WTC11 (cell line): ENCODE data around the gene SLC8A1. TPM values are rescaled to one million over a fixed set of nuclear protein-coding genes. Genes with fewer than 3 reads are reported as not detected.

ENCODE experiments used
- ATAC-seq: fragments of 200-7000 bp; cut with Tn5 transposase; 2 replicates; pipeline ENCODE4 v1.10.0; 2021; ENCODE audit warnings: mild to moderate bottlenecking, moderate library complexity
- CTCF ChIA-PET: fragments of 300-600 bp; sonication (Branson Sonifier 250); formaldehyde crosslinking; loops from one replicate; lab custom pipeline; 2021; ENCODE audit warnings: antibody characterized with exemption; lab: Charles Lee
- POLR2A ChIA-PET: fragments of 350-600 bp; sonication (Branson Sonifier 250); formaldehyde crosslinking; loops from one replicate; lab custom pipeline; 2021; ENCODE audit warnings: antibody characterized with exemption; lab: Charles Lee
- DNase-seq: peaks from one replicate; pipeline ENCODE4 v3.0.0; 2021; ENCODE audit warnings: low spot score
- H3K27ac Mint-ChIP-seq: 2 replicates; pipeline ENCODE4 v1.8.0; 2021; ENCODE audit warnings: mixed read lengths
- H3K27me3 Mint-ChIP-seq: 2 replicates; pipeline ENCODE4 v1.8.0; 2021; ENCODE audit warnings: low read depth, mild to moderate bottlenecking, moderate library complexity, mixed read lengths
- H3K36me3 Mint-ChIP-seq: 2 replicates; pipeline ENCODE4 v1.8.0; 2021; ENCODE audit warnings: mixed read lengths
- H3K4me1 Mint-ChIP-seq: 2 replicates; pipeline ENCODE4 v1.8.0; 2022; ENCODE audit warnings: mixed read lengths
- H3K4me3 Mint-ChIP-seq: 2 replicates; pipeline ENCODE4 v1.8.0; 2021; ENCODE audit warnings: mild to moderate bottlenecking, moderate library complexity, mixed read lengths
- H3K9me3 Mint-ChIP-seq: 2 replicates; pipeline ENCODE4 v1.8.0; 2021; ENCODE audit warnings: mixed read lengths
- AFF4 ChIP-seq: sonication (generic); formaldehyde crosslinking; IDR thresholded peaks from 2 replicates; pipeline ENCODE4 v1.8.1; 2023; ENCODE audit warnings: mild to moderate bottlenecking, missing genetic modification reagents, borderline replicate concordance
- ATF2 ChIP-seq: sonication (generic); formaldehyde crosslinking; IDR thresholded peaks from 2 replicates; pipeline ENCODE4 v1.8.1; 2022; ENCODE audit warnings: low read depth, missing genetic modification reagents, borderline replicate concordance
- CREB1 ChIP-seq: sonication (generic); formaldehyde crosslinking; IDR thresholded peaks from 2 replicates; pipeline ENCODE4 v1.8.0; 2023; ENCODE audit warnings: mild to moderate bottlenecking, missing genetic modification reagents
- CTCF ChIP-seq: fragments of 200-600 bp; IDR thresholded peaks from 2 replicates; pipeline ENCODE4 v1.8.0; 2022; ENCODE audit warnings: antibody characterized with exemption
- EMX1 ChIP-seq: fragments of 250-450 bp; sonication (Bioruptor Pico); IDR thresholded peaks from 2 replicates; pipeline ENCODE4 v1.8.0; 2021; ENCODE audit warnings: mild to moderate bottlenecking
- ETV6 ChIP-seq: sonication (generic); formaldehyde crosslinking; IDR thresholded peaks from 2 replicates; pipeline ENCODE4 v1.8.1; 2022; ENCODE audit warnings: mild to moderate bottlenecking, missing genetic modification reagents
- GRHL2 ChIP-seq: fragments of 250-450 bp; sonication (Bioruptor Pico); IDR thresholded peaks from 2 replicates; pipeline ENCODE4 v1.8.0; 2022; ENCODE audit warnings: mild to moderate bottlenecking, moderate library complexity; ENCODE audit not compliant: insufficient replicate concordance, severe bottlenecking
- KAT7 ChIP-seq: sonication (generic); formaldehyde crosslinking; IDR thresholded peaks from 2 replicates; pipeline ENCODE4 v1.8.1; 2023; ENCODE audit warnings: missing genetic modification reagents, mild to moderate bottlenecking, borderline replicate concordance
- TEAD1 ChIP-seq: sonication (generic); formaldehyde crosslinking; IDR thresholded peaks from 2 replicates; pipeline ENCODE4 v1.8.0; 2022; ENCODE audit warnings: mild to moderate bottlenecking, missing genetic modification reagents
- TEAD4 ChIP-seq: sonication (generic); formaldehyde crosslinking; IDR thresholded peaks from 2 replicates; pipeline ENCODE4 v1.8.0; 2022; ENCODE audit warnings: mild to moderate bottlenecking, missing genetic modification reagents
- ZNF121 ChIP-seq: sonication (generic); formaldehyde crosslinking; IDR thresholded peaks from 2 replicates; pipeline ENCODE4 v1.8.0; 2023; ENCODE audit warnings: missing genetic modification reagents
- ZNF219 ChIP-seq: sonication (generic); formaldehyde crosslinking; IDR thresholded peaks from 2 replicates; pipeline ENCODE4 v1.8.0; 2023; ENCODE audit warnings: missing genetic modification reagents, mild to moderate bottlenecking, borderline replicate concordance
- ZNF263 ChIP-seq: sonication (generic); formaldehyde crosslinking; IDR thresholded peaks from 2 replicates; pipeline ENCODE4 v1.8.1; 2022; ENCODE audit warnings: low read depth, mild to moderate bottlenecking, moderate library complexity, missing genetic modification reagents
- ZNF425 ChIP-seq: fragments of 250-450 bp; sonication (Bioruptor Pico); conservative IDR thresholded peaks from 2 replicates; pipeline ENCODE4 v1.9.0; 2021; ENCODE audit warnings: mild to moderate bottlenecking
- ZSCAN18 ChIP-seq: fragments of 250-450 bp; sonication (Bioruptor Pico); IDR thresholded peaks from 2 replicates; pipeline ENCODE4 v2.1.2; 2022; ENCODE audit warnings: mild to moderate bottlenecking, moderate library complexity
- total RNA-seq: library from RNA; stranded (reverse); gene quantifications from 3 replicates; pipeline ENCODE4 v1.2.3, GENCODE V29; 2021

SLC8A1 gene
- total RNA-seq, 1 experiment from 2014 or later = 2.6 TPM

- TF ChIP-seq CREB1 (CRISPR knock-in tag) (no peak), ZNF425 (no peak), KAT7 (CRISPR knock-in tag) (no peak), ZNF263 (CRISPR knock-in tag) (no peak), EMX1 (CRISPR knock-in tag) (no peak)
- ATAC-seq (no peak), DNase-seq (no peak)
- H3K4me3 Mint-ChIP-seq = no peak overlapping the region
- H3K36me3 Mint-ChIP-seq = no peaks in the 10 kb centered on the region
- ChIA-PET POLR2A (no interaction called here), CTCF (no interaction called here)
- H3K9me3 Mint-ChIP-seq = no peaks in the 10 kb centered on the region
- H3K27ac Mint-ChIP-seq = no peak overlapping the region
- H3K4me1 Mint-ChIP-seq = no peaks in the 10 kb centered on the region
- H3K27me3 Mint-ChIP-seq = no peaks in the 10 kb centered on the region
Measured at GRCh38 chr2:40352703-40353099, 99.2 kb downstream of the SLC8A1 start.

GRCh38 chr2:40352041-40352702, 99.7 kb downstream of the SLC8A1 start:
- POLR2A ChIA-PET = no interaction called here
- ATAC-seq = no peak

More at GRCh38 chr2:40352041-40352702, 99.7 kb downstream of the SLC8A1 start:
- Mint-ChIP-seq H3K4me3 (no peak overlapping the region), H3K4me1 (no peaks in the 10 kb centered on the region), H3K27me3 (no peaks in the 10 kb centered on the region), H3K9me3 (no peaks in the 10 kb centered on the region), H3K36me3 (no peaks in the 10 kb centered on the region), H3K27ac (no peak overlapping the region)
- no peak for DNase-seq
- CTCF ChIA-PET = no interaction called here
- TF ChIP-seq ZSCAN18 (no peak), CTCF (no peak), AFF4 (CRISPR knock-in tag) (no peak), TEAD1 (no peak), GRHL2 (no peak), ZNF219 (CRISPR knock-in tag) (no peak), TEAD4 (no peak), ETV6 (CRISPR knock-in tag) (no peak), ZNF121 (CRISPR knock-in tag) (no peak), ATF2 (CRISPR knock-in tag) (no peak)
